Measurements from ENCODE around the gene PHOX2A. TPM values are rescaled to one million over a fixed set of nuclear protein-coding genes. Genes with fewer than 3 reads are reported as not detected.

The PHOX2A gene
- polyA plus RNA-seq, 3 donors, result not detected

DNA sequence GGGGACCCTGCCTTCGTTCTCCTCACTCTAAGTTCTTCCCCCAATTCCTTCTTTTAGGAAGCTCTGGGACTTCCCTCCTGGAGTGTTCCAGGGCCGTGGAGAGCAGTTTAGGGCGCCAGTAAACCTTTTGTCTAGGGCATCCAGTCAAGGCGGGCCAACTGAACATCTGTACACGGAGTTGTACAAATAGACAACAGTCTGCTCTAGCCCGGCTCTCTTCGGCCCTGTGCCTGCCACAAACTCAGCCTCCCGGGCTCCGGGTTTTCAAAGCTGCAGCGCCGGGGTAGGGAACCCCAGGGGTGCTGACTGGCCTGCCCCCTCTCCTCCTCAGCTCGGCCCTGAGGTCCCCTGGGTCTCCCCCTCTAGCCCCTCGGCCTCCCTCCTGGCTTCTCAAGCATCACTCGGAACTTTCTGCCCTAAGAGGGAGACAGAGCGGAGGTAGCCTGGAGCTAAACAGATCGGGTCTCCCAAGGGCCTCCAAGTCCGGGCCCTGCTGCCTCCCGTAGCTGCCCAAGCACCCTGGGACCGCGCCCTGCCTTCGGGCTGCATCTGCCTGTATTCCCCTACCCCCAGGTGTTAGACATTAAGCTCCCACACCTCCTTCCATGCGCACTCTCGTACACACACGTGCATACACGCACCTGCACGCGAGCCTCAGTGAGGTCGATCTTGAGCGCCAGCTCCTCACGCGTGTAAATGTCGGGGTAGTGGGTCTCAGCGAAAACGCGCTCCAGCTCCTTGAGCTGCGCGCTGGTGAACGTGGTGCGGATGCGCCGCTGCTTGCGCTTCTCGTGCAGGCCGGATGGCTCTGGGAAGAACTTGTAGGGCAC lies 3.3 kb downstream of the PHOX2A start:
- Histone ChIP-seq H3K4me2 (replicated peaks; ENCODE audit: extremely low read depth, low read length, poor library complexity, severe bottlenecking) (peak overlapping the region; percentile 79), H4K20me1 (ENCODE audit: insufficient read depth, low read length) (peaks cover 44% of the 10 kb centered on the region)

More for the DNA sequence above, 3.3 kb downstream of the PHOX2A start:
- no peak for DNase-seq
- H3K27me3 ChIP-seq (ENCODE audit: control insufficient read depth in 2 of 2, insufficient read depth in 2 of 2, low read length in 2 of 2), result peaks cover 48 to 67% of the 10 kb centered on the region in 2 donors
- Mint-ChIP-seq H3K9me3 (peaks cover 7 to 41% (median 15%) of the 10 kb centered on the region in 7 donors), H3K4me3 (peak overlapping the region; percentile 72 to 91), H3K36me3 (peaks cover 41 to 45% of the 10 kb centered on the region in 2 donors), H3K27ac (peak overlapping the region in 4 of 7 donors; percentile 27 to 78 (median 54)), H3K27me3 (ENCODE audit: low read depth in 3 of 3) (peaks cover 52 to 60% (median 55%) of the 10 kb centered on the region in 3 donors), H3K4me1 (peaks cover 46% of the 10 kb centered on the region)
- H3K4me1 ChIP-seq (ENCODE audit: control insufficient read depth in 1 of 2, insufficient read depth in 2 of 2, low read length in 2 of 2), result peaks cover 26 to 37% of the 10 kb centered on the region in 2 donors
- no peak overlapping the region for H3K9ac ChIP-seq (ENCODE audit: insufficient read depth, low read length, poor library complexity, severe bottlenecking)
- H3K9me3 ChIP-seq (replicated peaks in 1 of 2; ENCODE audit: control insufficient read depth in 1 of 2, insufficient read depth in 1 of 2, low read length in 2 of 2), result peaks cover 0 to 30% of the 10 kb centered on the region in 2 donors
- TF ChIP-seq, protein P1, sequence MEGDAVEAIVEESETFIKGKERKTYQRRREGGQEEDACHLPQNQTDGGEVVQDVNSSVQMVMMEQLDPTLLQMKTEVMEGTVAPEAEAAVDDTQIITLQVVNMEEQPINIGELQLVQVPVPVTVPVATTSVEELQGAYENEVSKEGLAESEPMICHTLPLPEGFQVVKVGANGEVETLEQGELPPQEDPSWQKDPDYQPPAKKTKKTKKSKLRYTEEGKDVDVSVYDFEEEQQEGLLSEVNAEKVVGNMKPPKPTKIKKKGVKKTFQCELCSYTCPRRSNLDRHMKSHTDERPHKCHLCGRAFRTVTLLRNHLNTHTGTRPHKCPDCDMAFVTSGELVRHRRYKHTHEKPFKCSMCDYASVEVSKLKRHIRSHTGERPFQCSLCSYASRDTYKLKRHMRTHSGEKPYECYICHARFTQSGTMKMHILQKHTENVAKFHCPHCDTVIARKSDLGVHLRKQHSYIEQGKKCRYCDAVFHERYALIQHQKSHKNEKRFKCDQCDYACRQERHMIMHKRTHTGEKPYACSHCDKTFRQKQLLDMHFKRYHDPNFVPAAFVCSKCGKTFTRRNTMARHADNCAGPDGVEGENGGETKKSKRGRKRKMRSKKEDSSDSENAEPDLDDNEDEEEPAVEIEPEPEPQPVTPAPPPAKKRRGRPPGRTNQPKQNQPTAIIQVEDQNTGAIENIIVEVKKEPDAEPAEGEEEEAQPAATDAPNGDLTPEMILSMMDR (IDR thresholded peaks at IDR 0.05), result no peak
- peaks cover 25 to 31% of the 10 kb centered on the region in 2 donors for H3K36me3 ChIP-seq (replicated peaks in 1 of 2; ENCODE audit: control insufficient read depth in 1 of 2, insufficient read depth in 2 of 2, low read length in 2 of 2)
- intact Hi-C loops (cut with micrococcal nuclease), result loop anchor here in 1 of 2 donors (5.0 kb wide), 1 partner anchor 42 kb away; no protein-coding TSS in a partner anchor
- peak overlapping the region; percentile 59 for H2AFZ ChIP-seq (ENCODE audit: insufficient read depth, low read depth, low read length, poor library complexity, severe bottlenecking)
- H3K79me2 ChIP-seq (ENCODE audit: insufficient read depth, low read length), result no peaks in the 10 kb centered on the region
- H3K4me3 ChIP-seq (replicated peaks in 1 of 3; ENCODE audit: low read depth in 2 of 3, low read length in 3 of 3), result peak overlapping the region in 1 of 3 experiments; percentile 71
- WGBS (ENCODE audit: insufficient coverage), result 2% methylated on average over 40 of the region's 44 CpGs
- no peak overlapping the region for H3K27ac ChIP-seq (ENCODE audit: low read depth in 1 of 2, low read length in 2 of 2)
